Activated naive CD4-positive, alpha-beta T cell treated with Interleukin-2 at 50 U/mL for 16 hours (primary cell): ENCODE results near the gene SPRR2B.
"Not testable (repeated sequence)": the region's sequence is repeated elsewhere in the genome, so short reads cannot be mapped to it uniquely, and the experiment has no call there.

Source experiments
- DNase-seq: peaks from one replicate; pipeline ENCODE4 v3.0.0-alpha.2; 2020

The SPRR2B gene

GRCh38 chr1:153032677-153033308 lies 38.6 kb downstream of the SPRR2B start:
- no peak for DNase-seq

- DNase-seq: no peak
These were observed 39.3 kb downstream of the SPRR2B start for GRCh38 chr1:153032073-153032472.

- DNase-seq: no peak
These were observed 40.5 kb downstream of the SPRR2B start, which contains the start of gene SPRR1B for GRCh38 chr1:153030895-153031294. Gene SPRR1B (plus strand): TSS chr1:153031203. CDS start chr1:153032346, 1,143 bp downstream.

- DNase-seq: no peak
These were observed 42.6 kb downstream of the SPRR2B start for GRCh38 chr1:153028766-153029165.

DNA sequence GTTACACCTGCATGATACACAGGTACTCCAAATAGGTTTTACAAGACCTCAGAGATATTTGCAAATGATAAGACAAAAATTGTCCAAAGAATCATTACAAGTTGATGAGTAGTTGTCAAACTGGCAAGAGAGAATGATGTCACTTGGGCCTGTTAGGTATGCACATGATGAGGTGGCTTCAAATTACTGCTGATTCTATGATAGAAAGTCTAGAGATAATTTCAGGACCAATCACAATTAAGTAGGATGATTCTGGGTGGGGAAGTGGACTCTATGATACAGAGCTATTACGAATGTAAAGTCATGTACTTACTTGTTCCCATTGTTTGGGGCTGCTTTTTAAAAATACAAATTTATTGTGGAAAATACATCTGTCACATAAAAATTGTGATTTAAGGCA lies 45.6 kb downstream of the SPRR2B start:
- DNase-seq: no peak

DNA sequence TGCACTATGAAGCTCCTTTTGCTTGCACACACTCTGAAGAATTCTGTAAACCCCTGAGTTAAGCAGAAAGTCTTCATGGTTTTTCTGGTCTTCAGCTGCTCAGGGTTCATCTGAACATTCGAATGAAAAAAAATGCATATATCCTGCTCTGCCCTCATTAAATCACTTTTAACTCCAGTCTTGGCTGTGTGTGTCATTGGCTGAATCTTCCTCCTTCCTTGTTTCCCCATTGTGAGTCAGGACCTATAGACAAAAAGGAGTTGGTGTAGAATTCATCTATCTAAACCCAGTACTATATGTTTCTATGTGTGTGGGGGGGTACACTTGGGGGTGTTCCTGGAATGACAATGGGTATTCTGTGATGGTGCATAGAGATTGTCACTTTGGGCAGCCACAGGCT lies 47.0 kb downstream of the SPRR2B start:
- no peak for DNase-seq

DNA sequence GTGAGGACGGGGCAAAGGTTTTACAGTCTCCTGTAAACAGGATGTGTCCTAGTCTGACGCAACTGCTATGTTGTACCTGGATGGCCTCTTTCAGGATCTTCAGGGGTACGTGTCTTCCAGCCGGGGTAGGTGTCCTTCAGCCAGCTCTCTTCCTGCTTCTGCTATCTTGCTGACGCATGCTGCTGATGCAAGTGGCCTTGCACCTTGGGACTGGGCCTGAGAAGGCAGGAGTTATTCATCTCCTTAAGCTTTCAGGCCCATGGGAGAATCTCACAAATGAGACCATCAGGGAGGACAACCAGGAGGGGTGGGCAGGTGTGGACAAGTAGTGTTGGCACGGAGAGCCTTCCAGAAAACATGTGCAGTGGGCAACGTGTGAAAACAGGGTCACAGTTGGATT lies 48.3 kb downstream of the SPRR2B start:
- DNase-seq: no peak

DNA sequence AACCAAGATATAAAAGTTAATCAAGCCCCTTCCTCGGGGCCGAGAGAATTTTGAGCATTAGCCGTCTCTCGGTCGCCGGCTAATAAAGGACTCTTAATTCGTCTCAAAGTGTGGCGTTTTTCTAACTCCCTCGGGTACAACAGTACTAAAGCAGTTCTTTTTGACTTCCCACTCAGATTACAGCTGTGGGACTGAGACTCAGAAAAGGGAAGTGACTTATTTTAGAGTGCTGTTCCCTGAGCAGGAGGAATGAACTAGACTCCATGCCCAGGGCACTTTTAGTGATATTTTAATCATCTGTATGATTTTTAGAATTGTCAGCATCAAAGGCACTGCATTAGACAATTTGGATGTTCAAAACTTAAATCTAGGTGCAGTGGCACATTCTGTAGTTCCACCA lies 49.1 kb downstream of the SPRR2B start:
- not testable (repeated sequence) for DNase-seq

GRCh38 chr1:153021829-153022228 lies 49.6 kb downstream of the SPRR2B start:
- not testable (repeated sequence) for DNase-seq
